Measurements from ENCODE around the gene CNTN5. TPM values are rescaled to one million over a fixed set of nuclear protein-coding genes. Genes with fewer than 3 reads are reported as not detected.
A peak's percentile ranks its signal among the peaks of the same experiment; 100 is the strongest.

CNTN5 gene
- total and polyA plus RNA-seq, 2 experiments from 2014 or later, result 9.6 to 10.6 TPM

DNA sequence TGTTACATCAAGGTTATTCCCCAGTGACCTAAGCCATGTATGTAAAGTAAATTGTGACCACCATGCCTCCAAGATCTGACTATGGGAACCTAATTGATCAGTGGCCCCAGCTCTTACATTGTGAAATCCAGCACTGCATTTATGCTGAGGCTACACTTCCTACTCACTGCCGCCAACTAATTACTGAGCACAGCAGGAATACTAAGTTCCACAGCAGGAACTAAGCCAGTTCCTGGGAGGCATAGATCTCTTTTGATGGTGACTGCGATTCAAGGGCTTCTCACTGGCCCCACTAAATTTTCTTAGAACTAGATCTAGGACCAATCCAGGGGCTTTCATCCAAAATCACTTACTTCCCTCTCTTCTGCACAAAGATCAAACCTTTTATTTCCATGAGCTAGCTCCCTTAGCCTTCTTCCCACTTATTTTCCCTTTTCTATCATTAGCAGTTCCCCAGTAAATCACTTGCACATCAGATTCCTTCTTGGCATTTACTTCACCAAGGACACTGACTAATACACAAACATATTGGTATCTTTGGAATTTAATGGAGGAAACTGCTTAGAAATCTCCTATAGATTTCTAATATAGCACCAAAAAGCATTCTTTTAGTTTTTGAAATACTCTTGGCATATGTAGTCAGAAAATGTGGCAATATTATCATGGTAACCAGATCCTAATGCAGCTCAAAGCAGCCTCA is 46.0 kb downstream of the CNTN5 start:
- Histone ChIP-seq H3K9me3 (ENCODE audit: low read depth) (no peaks in the 10 kb centered on the region), H3K4me3 (no peak overlapping the region), H3K27ac (no peak overlapping the region), H3K79me2 (no peaks in the 10 kb centered on the region), H3K36me3 (replicated peaks; ENCODE audit: insufficient read depth, low read depth) (no peaks in the 10 kb centered on the region), H3K9me2 (replicated peaks; ENCODE audit: insufficient read depth) (no peaks in the 10 kb centered on the region), H4K20me1 (ENCODE audit: insufficient read depth, poor library complexity, severe bottlenecking) (no peaks in the 10 kb centered on the region), H3K4me1 (ENCODE audit: insufficient read depth) (no peaks in the 10 kb centered on the region), H3K27me3 (no peaks in the 10 kb centered on the region), H2AFZ (no peak overlapping the region), H3K4me2 (no peak overlapping the region)
- DNase-seq (ENCODE audit: low spot score), result no peak
- TF ChIP-seq EZH2phosphoT487 (IDR thresholded peaks at IDR 0.05; ENCODE audit: low read depth, severe bottlenecking, unreplicated experiment) (no peak), EZH2 (IDR thresholded peaks at IDR 0.05; ENCODE audit: borderline replicate concordance) (no peak)
- TF ChIP-seq, protein P1, sequence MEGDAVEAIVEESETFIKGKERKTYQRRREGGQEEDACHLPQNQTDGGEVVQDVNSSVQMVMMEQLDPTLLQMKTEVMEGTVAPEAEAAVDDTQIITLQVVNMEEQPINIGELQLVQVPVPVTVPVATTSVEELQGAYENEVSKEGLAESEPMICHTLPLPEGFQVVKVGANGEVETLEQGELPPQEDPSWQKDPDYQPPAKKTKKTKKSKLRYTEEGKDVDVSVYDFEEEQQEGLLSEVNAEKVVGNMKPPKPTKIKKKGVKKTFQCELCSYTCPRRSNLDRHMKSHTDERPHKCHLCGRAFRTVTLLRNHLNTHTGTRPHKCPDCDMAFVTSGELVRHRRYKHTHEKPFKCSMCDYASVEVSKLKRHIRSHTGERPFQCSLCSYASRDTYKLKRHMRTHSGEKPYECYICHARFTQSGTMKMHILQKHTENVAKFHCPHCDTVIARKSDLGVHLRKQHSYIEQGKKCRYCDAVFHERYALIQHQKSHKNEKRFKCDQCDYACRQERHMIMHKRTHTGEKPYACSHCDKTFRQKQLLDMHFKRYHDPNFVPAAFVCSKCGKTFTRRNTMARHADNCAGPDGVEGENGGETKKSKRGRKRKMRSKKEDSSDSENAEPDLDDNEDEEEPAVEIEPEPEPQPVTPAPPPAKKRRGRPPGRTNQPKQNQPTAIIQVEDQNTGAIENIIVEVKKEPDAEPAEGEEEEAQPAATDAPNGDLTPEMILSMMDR (IDR thresholded peaks at IDR 0.05; ENCODE audit: poor library complexity), result no peak
- 66% methylated on average over 2 of the region's 2 CpGs for WGBS (ENCODE audit: low lambda C conversion rate, missing lambda C conversion rate)

DNA sequence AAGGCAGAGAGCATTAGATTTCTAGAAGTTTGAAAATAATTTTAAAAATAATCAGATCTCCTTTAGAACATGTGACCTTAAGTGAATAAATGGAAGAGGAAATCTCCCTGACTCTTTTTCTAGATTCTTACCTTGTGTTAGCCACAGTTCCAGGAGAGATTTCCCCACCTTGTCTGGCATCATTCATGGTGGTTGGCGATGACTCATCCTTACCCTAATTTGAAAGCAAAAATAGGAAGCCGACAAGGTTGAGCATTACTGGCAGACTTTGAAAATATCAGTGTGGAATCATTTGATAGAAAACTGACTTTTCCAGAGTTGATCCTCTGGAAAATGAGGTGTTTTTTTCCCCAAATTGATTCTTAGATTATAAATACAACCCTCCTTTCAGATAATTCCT is 48.1 kb downstream of the CNTN5 start:
- 70% methylated on average over 2 of the region's 2 CpGs for WGBS (ENCODE audit: low lambda C conversion rate, missing lambda C conversion rate)
- no peak for DNase-seq (ENCODE audit: low spot score)
- no peaks in the 10 kb centered on the region for H3K4me1 ChIP-seq (ENCODE audit: insufficient read depth)
- H3K27ac ChIP-seq, result no peak overlapping the region
- H3K4me3 ChIP-seq, result no peak overlapping the region
- H3K9me2 ChIP-seq (replicated peaks; ENCODE audit: insufficient read depth), result no peaks in the 10 kb centered on the region
- no peaks in the 10 kb centered on the region for H3K36me3 ChIP-seq (replicated peaks; ENCODE audit: insufficient read depth, low read depth)
- H3K27me3 ChIP-seq, result no peaks in the 10 kb centered on the region
- no peak overlapping the region for H2AFZ ChIP-seq
- H3K4me2 ChIP-seq, result no peak overlapping the region
- no peaks in the 10 kb centered on the region for H3K79me2 ChIP-seq
- H3K9me3 ChIP-seq (ENCODE audit: low read depth), result no peaks in the 10 kb centered on the region
- TF ChIP-seq EZH2 (IDR thresholded peaks at IDR 0.05; ENCODE audit: borderline replicate concordance) (no peak), EZH2phosphoT487 (IDR thresholded peaks at IDR 0.05; ENCODE audit: low read depth, severe bottlenecking, unreplicated experiment) (no peak)
- no peaks in the 10 kb centered on the region for H4K20me1 ChIP-seq (ENCODE audit: insufficient read depth, poor library complexity, severe bottlenecking)

DNA sequence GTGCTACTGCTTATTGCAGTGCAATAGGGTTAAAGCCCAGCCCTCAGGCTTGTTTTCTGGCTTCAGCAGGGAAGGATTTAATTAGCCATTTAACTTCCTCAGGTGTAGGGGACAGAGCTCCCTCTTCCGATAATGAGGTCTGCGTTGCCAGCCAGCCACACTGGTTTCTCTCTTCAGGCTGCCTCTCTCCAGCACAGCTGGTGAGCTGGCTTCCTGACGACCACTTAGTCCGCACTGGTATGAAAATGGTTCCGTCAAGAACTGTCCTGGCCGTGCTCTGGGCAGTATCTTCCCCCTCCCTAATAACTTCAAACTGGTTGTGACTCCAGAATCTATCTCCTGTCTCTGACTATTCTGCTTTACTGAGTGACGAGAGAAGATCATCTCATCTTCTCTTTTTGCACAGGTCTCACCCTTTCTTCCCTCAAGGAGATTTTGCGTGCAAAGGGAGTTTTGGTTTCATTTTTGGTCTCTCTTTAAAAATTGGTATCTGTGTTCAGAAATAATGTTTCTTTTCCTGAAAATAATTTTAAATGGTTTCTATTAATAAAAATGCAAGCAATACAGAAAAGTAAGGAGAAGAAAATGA is 49.2 kb downstream of the CNTN5 start:
- H3K4me2 ChIP-seq, result peak overlapping the region; percentile 75
- no peaks in the 10 kb centered on the region for H3K9me3 ChIP-seq (ENCODE audit: low read depth)
- H3K4me1 ChIP-seq (ENCODE audit: insufficient read depth), result no peaks in the 10 kb centered on the region
- H3K27me3 ChIP-seq, result no peaks in the 10 kb centered on the region
- TF ChIP-seq EZH2phosphoT487 (IDR thresholded peaks at IDR 0.05; ENCODE audit: low read depth, severe bottlenecking, unreplicated experiment) (no peak), EZH2 (IDR thresholded peaks at IDR 0.05; ENCODE audit: borderline replicate concordance) (no peak)
- TF ChIP-seq, protein P1 (IDR thresholded peaks at IDR 0.05; ENCODE audit: poor library complexity), result no peak
- 19% methylated on average over 8 of the region's 8 CpGs for WGBS (ENCODE audit: low lambda C conversion rate, missing lambda C conversion rate)
- no peaks in the 10 kb centered on the region for H3K79me2 ChIP-seq
- peak overlapping the region; percentile 48 for H3K27ac ChIP-seq
- no peaks in the 10 kb centered on the region for H4K20me1 ChIP-seq (ENCODE audit: insufficient read depth, poor library complexity, severe bottlenecking)
- H3K9me2 ChIP-seq (replicated peaks; ENCODE audit: insufficient read depth), result no peaks in the 10 kb centered on the region
- H3K36me3 ChIP-seq (replicated peaks; ENCODE audit: insufficient read depth, low read depth), result no peaks in the 10 kb centered on the region
- peak overlapping the region; percentile 60 for H3K4me3 ChIP-seq
- peak; percentile 49 for DNase-seq (ENCODE audit: low spot score)
- peak overlapping the region; percentile 42 for H2AFZ ChIP-seq

DNA sequence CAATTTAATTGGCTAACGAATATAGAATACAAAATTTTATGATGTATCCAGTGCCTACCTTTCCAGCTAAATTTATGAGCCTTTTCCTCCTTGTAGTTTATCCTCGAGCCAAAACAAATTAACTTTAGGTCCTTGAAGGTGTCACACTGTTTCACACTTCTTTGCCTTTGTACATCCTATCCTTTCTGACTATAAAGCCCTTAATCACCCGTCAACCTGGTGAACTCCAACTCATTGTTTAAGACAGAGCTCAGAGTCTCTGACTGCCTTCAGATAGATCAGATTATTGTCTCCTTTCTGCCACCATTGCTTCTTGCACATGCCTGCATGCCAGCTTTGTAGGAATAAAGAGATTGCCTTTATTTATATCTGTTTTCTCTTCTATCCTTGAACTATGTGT is 58.8 kb downstream of the CNTN5 start:
- H3K4me1 ChIP-seq (ENCODE audit: insufficient read depth), result no peaks in the 10 kb centered on the region
- H3K9me3 ChIP-seq (ENCODE audit: low read depth), result no peaks in the 10 kb centered on the region
- no peak for TF ChIP-seq EZH2phosphoT487 (IDR thresholded peaks at IDR 0.05; ENCODE audit: low read depth, severe bottlenecking, unreplicated experiment)
- no peak for TF ChIP-seq EZH2 (IDR thresholded peaks at IDR 0.05; ENCODE audit: borderline replicate concordance)
- TF ChIP-seq, protein P1 (IDR thresholded peaks at IDR 0.05; ENCODE audit: poor library complexity), result no peak
- no peak overlapping the region for H3K4me2 ChIP-seq
- no peaks in the 10 kb centered on the region for H3K27me3 ChIP-seq
- H4K20me1 ChIP-seq (ENCODE audit: insufficient read depth, poor library complexity, severe bottlenecking), result no peaks in the 10 kb centered on the region
- no peak overlapping the region for H3K4me3 ChIP-seq
- no peaks in the 10 kb centered on the region for H3K79me2 ChIP-seq
- H2AFZ ChIP-seq, result no peak overlapping the region
- no peaks in the 10 kb centered on the region for H3K36me3 ChIP-seq (replicated peaks; ENCODE audit: insufficient read depth, low read depth)
- H3K9me2 ChIP-seq (replicated peaks; ENCODE audit: insufficient read depth), result no peaks in the 10 kb centered on the region
- H3K27ac ChIP-seq, result no peak overlapping the region
- 78% methylated on average over 3 of the region's 3 CpGs for WGBS (ENCODE audit: low lambda C conversion rate, missing lambda C conversion rate)
- DNase-seq (ENCODE audit: low spot score), result no peak

Measured in hepatocyte (in vitro differentiated cells).